ENCODE results near the gene SLC25A29.

DNA sequence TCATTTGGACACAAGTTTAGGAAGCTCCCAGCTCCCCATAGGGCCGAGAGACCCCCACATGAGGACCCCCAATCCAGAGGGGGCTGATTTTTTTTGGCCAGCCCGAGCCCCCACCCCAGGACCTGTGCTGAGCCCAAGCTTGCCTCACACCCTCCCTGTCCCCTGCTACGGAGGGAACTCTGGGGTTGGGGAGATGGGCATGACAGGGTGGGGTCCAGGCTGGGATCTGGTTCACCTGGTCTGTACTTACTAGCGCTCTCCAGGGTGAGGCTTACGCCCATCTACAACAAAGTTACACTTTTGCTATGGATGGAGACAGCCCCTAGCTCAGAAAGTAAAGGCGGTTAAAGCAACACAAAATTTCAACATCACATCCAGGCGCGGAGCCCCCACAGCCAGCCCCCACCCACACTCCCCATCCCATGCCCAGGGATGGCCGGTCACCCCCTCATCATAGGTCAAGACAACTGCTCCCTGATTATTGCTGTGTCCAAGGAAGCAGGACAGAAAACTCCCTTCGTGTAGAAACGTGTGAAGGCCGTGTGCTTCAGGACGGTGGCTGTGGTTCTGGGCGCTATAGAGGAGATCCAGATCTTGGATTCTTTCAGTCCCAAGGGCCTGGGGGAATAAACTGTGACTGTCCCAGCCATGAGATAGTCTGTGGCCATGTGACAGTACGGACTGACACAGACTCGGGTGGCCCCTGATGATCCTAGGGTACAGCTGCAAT lies 10.7 kb downstream of the SLC25A29 start:
- TF ChIP-seq CTCF (conservative IDR thresholded peaks at IDR 0.05; ENCODE audit: low read depth, low read length) (no peak), MAFK (IDR thresholded peaks at IDR 0.05; ENCODE audit: low read depth, low read length) (no peak), CHD1 (IDR thresholded peaks at IDR 0.05; ENCODE audit: low read depth, low read length) (no peak), SMC3 (IDR thresholded peaks at IDR 0.05; ENCODE audit: low read depth, low read length) (no peak), MXI1 (IDR thresholded peaks at IDR 0.05; ENCODE audit: borderline replicate concordance, low read depth, low read length) (no peak), RFX5 (IDR thresholded peaks at IDR 0.05; ENCODE audit: low read depth, low read length) (no peak), RCOR1 (IDR thresholded peaks at IDR 0.05; ENCODE audit: insufficient replicate concordance, low read length) (no peak), POLR2A (IDR thresholded peaks at IDR 0.05; ENCODE audit: low read depth, low read length) (no peak)

Data from IMR-90 (cell line).